ENCODE data around the gene ZMIZ1. TPM values are rescaled to one million over a fixed set of nuclear protein-coding genes. Genes with fewer than 3 reads are reported as not detected.

The ZMIZ1 gene
- total and polyA plus RNA-seq, 4 donors: 3.9 to 19.1 (median 9.8) TPM

DNA sequence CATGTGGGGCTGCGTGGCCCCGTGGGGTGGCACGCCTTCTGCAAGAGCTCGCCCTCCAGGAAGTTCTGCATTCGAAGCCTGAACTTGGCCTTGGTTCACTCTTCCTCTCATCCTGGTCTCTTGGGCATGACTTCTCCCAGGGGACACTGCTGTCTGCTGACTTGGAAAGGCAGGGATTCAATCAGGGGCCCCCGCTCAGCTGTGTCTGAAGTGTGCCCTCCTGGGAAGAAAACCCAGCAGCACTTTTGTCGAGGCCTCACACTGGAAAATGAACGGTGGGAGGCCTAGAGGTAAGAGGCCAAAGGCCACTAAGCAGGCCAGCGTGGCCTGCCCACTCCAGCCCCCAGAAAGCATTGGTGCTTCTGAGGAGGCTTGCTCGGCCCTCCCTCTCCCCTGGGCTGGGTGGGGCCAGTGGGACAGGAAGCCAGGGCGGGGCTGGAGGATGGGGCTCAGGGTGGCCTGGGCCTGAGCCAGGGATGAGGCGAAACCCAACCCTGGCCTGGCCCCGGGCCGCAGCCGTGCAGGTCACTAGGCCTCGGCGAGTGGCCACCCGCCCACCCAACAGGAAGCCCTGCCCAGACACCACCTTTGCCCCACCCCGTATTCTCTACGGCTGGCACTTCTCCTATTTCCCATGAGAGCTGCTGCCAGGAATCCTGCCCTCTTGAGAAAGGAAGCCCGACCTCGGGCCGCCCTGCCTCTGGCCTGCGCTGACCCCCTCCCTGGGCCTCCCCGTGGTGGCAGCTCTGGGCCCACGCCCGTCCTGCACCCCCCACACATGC lies 81.1 kb downstream of the ZMIZ1 start (continued):
- TF ChIP-seq, protein P1, sequence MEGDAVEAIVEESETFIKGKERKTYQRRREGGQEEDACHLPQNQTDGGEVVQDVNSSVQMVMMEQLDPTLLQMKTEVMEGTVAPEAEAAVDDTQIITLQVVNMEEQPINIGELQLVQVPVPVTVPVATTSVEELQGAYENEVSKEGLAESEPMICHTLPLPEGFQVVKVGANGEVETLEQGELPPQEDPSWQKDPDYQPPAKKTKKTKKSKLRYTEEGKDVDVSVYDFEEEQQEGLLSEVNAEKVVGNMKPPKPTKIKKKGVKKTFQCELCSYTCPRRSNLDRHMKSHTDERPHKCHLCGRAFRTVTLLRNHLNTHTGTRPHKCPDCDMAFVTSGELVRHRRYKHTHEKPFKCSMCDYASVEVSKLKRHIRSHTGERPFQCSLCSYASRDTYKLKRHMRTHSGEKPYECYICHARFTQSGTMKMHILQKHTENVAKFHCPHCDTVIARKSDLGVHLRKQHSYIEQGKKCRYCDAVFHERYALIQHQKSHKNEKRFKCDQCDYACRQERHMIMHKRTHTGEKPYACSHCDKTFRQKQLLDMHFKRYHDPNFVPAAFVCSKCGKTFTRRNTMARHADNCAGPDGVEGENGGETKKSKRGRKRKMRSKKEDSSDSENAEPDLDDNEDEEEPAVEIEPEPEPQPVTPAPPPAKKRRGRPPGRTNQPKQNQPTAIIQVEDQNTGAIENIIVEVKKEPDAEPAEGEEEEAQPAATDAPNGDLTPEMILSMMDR (IDR thresholded peaks at IDR 0.05; ENCODE audit: low read depth, low read length, missing input control): no peak

GRCh38 chr10:79150444-79150754 lies 81.6 kb downstream of the ZMIZ1 start:
- H3K9me3 ChIP-seq (ENCODE audit: control insufficient read depth in 4 of 4, low read length in 3 of 4): no peaks in the 10 kb centered on the region
- TF ChIP-seq NR2F2 (IDR thresholded peaks at IDR 0.05) (peak; percentile 5), TAF1 (conservative IDR thresholded peaks at IDR 0.05) (no peak)
- H3K27me3 ChIP-seq (ENCODE audit: control insufficient read depth in 4 of 4, insufficient read depth in 4 of 4, low read length in 3 of 4): no peaks in the 10 kb centered on the region
- H3K27ac ChIP-seq (ENCODE audit: low read depth in 1 of 2, low read length in 2 of 2): peak overlapping the region; percentile 53 to 83
- DNase-seq (ENCODE audit: low spot score): no peak
- H3K9ac ChIP-seq (ENCODE audit: low read depth in 1 of 2, low read length in 2 of 2): no peak overlapping the region
- no peak overlapping the region for H3K4me3 ChIP-seq (ENCODE audit: low read depth in 1 of 3, low read length in 3 of 3)
- H3K4me1 ChIP-seq (ENCODE audit: control insufficient read depth in 4 of 4, insufficient read depth in 4 of 4, low read length in 3 of 4): peaks cover 36 to 66% (median 56%) of the 10 kb centered on the region in 4 donors
- no peaks in the 10 kb centered on the region for H3K36me3 ChIP-seq (ENCODE audit: control insufficient read depth in 4 of 4, insufficient read depth in 3 of 4, low read depth in 1 of 4, low read length in 3 of 4)
- WGBS: 90% methylated on average over 1 of the region's 1 CpG

DNA sequence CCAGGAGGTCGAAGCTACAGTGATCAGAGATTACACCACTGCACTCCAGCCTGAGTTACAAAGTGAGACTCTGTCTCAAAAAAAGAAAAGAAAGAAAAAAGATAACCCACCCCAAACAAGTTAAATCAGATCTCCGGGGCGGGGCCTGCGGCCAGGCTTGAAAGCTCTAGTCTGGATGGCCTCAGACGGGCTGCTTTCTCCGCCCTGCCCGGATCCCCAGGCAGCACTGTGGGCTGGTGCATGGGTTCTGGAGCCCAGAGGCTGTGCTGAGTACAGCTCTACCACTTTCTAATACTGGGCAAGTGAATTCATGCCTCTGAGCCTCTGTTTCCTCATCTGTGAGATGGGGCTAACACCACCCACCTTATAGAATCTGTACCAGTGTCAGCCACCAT lies 83.7 kb downstream of the ZMIZ1 start:
- H3K36me3 ChIP-seq (ENCODE audit: control insufficient read depth in 4 of 4, insufficient read depth in 3 of 4, low read depth in 1 of 4, low read length in 3 of 4): no peaks in the 10 kb centered on the region
- H3K9ac ChIP-seq (ENCODE audit: low read depth in 1 of 2, low read length in 2 of 2): no peak overlapping the region
- TF ChIP-seq MAX (IDR thresholded peaks at IDR 0.05) (no peak), SP1 (IDR thresholded peaks at IDR 0.05) (no peak), NR2F2 (IDR thresholded peaks at IDR 0.05) (no peak), JUND (IDR thresholded peaks at IDR 0.05) (no peak), RXRA (IDR thresholded peaks at IDR 0.05) (no peak), HNF4A (conservative IDR thresholded peaks at IDR 0.05) (no peak), HNF4G (IDR thresholded peaks at IDR 0.05) (no peak), FOXA2 (IDR thresholded peaks at IDR 0.05) (no peak), ATF3 (IDR thresholded peaks at IDR 0.05) (no peak), GABPA (IDR thresholded peaks at IDR 0.05 in 1 of 2, conservative IDR thresholded peaks at IDR 0.05 in 1 of 2) (no peak), TAF1 (conservative IDR thresholded peaks at IDR 0.05) (no peak), RAD21 (IDR thresholded peaks at IDR 0.05) (no peak), EGR1 (IDR thresholded peaks at IDR 0.05; ENCODE audit: low read depth in 2 of 2) (no peak), YY1 (IDR thresholded peaks at IDR 0.05) (no peak), FOXA1 (IDR thresholded peaks at IDR 0.05) (no peak)
- TF ChIP-seq, protein P2, sequence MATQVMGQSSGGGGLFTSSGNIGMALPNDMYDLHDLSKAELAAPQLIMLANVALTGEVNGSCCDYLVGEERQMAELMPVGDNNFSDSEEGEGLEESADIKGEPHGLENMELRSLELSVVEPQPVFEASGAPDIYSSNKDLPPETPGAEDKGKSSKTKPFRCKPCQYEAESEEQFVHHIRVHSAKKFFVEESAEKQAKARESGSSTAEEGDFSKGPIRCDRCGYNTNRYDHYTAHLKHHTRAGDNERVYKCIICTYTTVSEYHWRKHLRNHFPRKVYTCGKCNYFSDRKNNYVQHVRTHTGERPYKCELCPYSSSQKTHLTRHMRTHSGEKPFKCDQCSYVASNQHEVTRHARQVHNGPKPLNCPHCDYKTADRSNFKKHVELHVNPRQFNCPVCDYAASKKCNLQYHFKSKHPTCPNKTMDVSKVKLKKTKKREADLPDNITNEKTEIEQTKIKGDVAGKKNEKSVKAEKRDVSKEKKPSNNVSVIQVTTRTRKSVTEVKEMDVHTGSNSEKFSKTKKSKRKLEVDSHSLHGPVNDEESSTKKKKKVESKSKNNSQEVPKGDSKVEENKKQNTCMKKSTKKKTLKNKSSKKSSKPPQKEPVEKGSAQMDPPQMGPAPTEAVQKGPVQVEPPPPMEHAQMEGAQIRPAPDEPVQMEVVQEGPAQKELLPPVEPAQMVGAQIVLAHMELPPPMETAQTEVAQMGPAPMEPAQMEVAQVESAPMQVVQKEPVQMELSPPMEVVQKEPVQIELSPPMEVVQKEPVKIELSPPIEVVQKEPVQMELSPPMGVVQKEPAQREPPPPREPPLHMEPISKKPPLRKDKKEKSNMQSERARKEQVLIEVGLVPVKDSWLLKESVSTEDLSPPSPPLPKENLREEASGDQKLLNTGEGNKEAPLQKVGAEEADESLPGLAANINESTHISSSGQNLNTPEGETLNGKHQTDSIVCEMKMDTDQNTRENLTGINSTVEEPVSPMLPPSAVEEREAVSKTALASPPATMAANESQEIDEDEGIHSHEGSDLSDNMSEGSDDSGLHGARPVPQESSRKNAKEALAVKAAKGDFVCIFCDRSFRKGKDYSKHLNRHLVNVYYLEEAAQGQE (IDR thresholded peaks at IDR 0.05): no peak
- TF ChIP-seq, protein P1 (IDR thresholded peaks at IDR 0.05; ENCODE audit: low read depth, low read length, missing input control): no peak
- TF ChIP-seq, protein P3, sequence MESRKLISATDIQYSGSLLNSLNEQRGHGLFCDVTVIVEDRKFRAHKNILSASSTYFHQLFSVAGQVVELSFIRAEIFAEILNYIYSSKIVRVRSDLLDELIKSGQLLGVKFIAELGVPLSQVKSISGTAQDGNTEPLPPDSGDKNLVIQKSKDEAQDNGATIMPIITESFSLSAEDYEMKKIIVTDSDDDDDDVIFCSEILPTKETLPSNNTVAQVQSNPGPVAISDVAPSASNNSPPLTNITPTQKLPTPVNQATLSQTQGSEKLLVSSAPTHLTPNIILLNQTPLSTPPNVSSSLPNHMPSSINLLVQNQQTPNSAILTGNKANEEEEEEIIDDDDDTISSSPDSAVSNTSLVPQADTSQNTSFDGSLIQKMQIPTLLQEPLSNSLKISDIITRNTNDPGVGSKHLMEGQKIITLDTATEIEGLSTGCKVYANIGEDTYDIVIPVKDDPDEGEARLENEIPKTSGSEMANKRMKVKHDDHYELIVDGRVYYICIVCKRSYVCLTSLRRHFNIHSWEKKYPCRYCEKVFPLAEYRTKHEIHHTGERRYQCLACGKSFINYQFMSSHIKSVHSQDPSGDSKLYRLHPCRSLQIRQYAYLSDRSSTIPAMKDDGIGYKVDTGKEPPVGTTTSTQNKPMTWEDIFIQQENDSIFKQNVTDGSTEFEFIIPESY (IDR thresholded peaks at IDR 0.05): no peak
- no peak overlapping the region for H3K4me3 ChIP-seq (ENCODE audit: low read depth in 1 of 3, low read length in 3 of 3)
- DNase-seq (ENCODE audit: low spot score): no peak
- H3K27ac ChIP-seq (ENCODE audit: low read depth in 1 of 2, low read length in 2 of 2): no peak overlapping the region
- peaks cover 39 to 67% (median 52%) of the 10 kb centered on the region in 4 donors for H3K4me1 ChIP-seq (ENCODE audit: control insufficient read depth in 4 of 4, insufficient read depth in 4 of 4, low read length in 3 of 4)
- H3K27me3 ChIP-seq (ENCODE audit: control insufficient read depth in 4 of 4, insufficient read depth in 4 of 4, low read length in 3 of 4): no peaks in the 10 kb centered on the region
- 95% methylated on average over 7 of the region's 7 CpGs for WGBS
- H3K9me3 ChIP-seq (ENCODE audit: control insufficient read depth in 4 of 4, low read length in 3 of 4): no peaks in the 10 kb centered on the region
